Stimulated activated CD8-positive, alpha-beta memory T cell treated with anti-CD3 and anti-CD28 coated beads, Interleukin-15, amount 100 ng/mL, for 1 hour (primary cell): ENCODE measurements around the gene NFYC.

Experiments used
- DNase-seq: peaks from one replicate; pipeline ENCODE4 v3.0.0-alpha.2; 2020; ENCODE audit warnings: low read depth

Gene NFYC

DNA sequence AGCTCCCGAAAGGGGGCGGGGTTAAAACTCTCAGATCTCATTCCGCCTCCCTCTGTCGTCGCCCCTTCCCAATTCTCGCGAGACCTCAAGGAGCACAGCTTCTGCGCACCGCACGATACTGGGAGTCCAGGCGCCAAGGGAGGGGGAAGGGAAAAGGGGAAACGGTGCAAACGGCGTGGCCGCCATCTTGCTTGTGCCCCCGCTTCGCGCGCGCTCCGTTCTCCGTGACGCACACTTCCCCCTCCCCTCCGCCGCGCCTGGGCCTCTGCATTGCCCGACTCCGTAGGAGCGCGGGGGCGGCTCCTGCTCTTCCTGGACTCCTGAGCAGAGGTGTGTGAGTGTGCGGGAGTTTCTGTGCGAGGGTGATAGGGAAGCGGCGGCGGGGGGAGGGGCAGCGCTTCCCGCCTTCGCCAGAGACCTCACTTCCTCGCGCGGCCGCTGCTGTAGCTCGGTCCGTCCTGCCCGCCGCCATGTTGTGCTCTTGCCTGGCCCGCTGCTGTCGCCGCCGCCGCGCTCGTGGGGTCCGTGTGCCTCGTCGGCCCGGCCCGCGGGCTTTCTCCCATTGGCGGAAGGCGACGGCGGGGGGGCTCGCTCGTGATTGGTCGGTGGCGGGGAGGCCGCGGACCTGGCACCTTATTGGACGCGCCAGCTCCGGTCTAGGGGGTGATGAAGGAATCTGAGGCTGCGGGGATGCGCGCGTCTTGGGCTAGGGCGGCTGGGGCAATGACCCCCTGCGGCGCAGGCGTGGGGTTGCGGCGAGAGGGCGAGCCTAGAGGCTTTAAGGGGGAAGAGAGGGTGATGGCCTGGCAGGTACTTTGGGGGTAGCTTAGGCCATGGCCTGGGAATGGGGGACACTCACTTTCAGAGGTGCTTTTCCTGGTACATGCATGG is at the start of gene NFYC:
Gene NFYC (plus strand): TSS at position 167 of the 891 bp plus-strand sequence. CDS start 47,140 bp downstream, outside the sequence.
- DNase-seq: peak; percentile 89

GRCh38 chr1:40645118-40645680 is 46.3 kb upstream of the NFYC start:
- no peak for DNase-seq

GRCh38 chr1:40646315-40646714 is 45.2 kb upstream of the NFYC start:
- DNase-seq: no peak

DNA sequence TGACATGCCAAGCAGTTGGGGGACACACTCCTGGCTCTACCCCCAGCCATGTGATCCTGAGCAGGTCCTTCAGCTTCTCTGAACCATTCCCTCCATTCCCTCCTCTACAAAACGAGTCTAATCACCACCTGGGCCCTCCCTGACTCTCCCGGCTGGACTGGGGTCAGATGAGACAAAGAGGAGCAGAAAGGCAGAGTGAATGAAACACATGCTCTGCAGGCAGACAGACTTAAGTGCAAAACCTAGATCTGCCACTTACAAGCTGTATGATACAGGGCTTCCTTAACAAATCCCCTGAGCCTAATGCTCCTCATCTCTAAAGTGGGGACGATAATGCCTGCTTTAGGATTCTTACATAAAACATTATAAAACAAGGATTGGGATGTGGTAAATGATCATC is 43.3 kb upstream of the NFYC start:
- DNase-seq: no peak

GRCh38 chr1:40648928-40649591 is 42.4 kb upstream of the NFYC start:
- no peak for DNase-seq

DNA sequence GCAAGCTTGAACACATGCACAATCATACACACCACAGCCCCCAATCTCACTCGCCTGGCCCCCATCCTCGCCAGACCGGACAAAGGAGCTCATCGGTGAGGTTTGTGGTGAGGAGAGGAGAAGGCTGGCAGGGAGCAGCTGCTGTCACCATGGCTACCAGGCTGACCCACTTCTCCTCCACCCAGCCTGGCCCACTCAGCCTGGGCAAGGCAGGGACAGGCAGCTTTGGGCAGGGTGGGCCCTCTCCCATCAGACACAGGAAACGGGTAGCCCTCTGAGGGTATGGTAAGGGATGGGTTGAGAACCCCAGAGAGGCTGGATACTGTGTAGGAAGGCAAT is 41.9 kb upstream of the NFYC start:
- no peak for DNase-seq

DNA sequence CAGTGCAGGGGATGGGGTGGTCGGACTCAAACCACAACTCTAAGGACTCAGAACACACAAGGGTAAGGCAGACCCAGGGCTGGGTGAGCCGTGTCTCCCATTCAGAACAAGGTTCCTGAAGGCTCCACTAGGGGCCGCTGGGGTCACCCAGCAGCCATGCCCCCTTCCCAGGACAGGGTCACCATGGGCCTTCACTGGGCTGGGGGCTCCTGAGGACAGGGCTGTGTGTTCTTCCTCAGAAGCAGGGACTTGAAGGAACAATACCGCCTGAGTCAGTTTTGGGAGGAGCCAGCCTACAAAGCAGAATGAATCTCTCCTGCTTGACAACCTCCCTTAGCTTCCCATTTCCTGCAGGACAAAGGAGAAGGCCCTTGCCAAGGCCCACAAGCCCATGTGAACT is 41.4 kb upstream of the NFYC start:
- no peak for DNase-seq

GRCh38 chr1:40651138-40651857 is 40.2 kb upstream of the NFYC start:
- no peak for DNase-seq

GRCh38 chr1:40652468-40652867 is 39.0 kb upstream of the NFYC start:
- no peak for DNase-seq

DNA sequence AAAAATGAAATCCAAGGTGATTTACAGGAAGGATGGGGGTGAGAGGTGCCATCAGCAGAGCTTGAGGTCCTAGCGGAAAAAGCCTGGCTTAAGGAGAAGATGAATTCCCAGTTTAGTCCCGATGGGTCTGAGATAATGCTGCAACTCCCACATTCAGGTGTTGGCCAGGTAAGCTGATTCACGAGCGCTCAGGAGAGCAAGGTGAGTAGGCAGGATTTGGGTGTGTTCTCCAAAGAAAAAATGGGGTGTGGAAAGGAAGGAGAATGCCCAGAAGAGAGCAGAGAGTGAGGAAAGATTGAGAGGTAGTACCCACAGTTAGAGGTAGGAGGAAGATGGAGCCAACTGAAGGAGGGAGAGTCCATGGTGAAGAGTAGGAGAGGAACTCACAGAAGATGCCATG is 38.5 kb upstream of the NFYC start:
- DNase-seq: no peak

DNA sequence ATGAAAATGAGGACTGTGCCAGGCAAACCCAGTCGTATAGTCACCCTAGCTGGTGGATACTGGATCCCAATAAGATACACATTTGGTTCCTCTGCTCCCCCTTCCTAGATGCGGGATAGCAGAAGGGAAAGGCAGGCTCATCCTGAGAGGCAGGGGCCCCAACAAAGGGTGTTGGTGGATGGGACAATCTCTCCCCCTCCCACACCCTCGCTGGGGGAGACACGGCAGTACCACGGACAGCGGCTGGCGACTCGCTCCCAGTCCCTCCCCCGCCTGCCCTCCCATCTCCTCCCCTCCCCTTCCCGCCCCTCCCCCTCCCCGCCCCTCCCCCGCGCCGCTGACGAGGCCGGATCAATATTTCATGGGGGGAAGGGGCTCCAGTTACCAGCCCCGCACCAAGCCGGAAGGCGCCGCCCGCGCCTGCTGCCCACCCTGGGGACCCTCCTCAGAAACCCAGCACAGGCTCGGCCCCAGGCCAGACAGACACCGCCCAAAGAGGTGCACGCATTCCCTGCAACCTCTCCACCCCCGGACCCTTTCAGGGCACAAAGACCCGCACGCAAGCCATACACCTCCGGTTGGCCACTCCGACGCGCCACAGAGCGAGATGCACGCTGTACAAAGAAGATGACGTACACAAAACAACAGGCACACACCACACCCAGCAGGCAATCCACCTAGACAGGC is 37.5 kb upstream of the NFYC start:
- DNase-seq: no peak

GRCh38 chr1:40657046-40657445 is 34.5 kb upstream of the NFYC start:
- DNase-seq: no peak

DNA sequence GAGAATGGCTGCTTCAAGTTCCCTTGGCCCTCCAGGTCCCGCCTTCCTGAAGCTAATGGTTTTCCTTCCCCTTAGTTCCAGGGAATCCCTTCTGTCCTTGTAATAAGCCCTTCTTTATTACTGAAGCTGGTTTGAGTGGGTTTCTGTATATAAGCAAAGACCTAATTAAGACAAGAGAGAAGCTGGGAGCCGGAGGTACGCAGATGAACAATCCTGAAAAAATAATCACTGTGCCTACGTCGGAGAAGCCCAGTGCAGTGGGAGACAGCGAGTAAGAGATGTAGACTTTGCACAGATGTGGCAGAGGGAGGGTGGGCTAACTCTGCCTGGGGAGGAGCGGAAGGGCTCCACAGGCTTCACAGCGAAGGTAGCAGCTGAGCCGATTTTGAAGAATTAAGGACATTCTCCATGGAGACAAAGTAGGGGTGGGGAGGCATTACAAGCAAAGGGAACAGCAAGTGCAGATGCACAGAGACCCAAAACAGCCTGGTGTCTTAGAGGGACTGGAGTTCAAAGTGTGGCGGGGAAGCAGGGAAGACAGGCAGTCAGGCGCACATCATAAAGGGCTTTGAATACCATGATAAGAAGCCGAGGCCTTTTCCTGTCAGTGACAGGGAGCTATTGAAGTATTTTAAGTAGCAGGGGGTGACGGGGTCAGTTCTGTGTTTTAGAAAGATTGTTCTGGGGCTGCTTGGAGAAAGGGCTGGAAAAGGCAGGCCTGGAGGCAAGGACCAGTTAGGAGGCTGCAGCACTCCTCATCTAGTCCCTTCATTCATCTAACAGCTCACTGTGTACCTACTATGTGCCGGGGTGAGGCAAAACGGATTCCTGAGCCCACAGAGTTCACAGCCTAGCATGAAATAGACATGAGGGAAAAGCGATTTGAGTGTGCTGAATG is 32.5 kb upstream of the NFYC start:
- no peak for DNase-seq

- DNase-seq: no peak
These were observed 31.9 kb upstream of the NFYC start for GRCh38 chr1:40659649-40659947.

DNA sequence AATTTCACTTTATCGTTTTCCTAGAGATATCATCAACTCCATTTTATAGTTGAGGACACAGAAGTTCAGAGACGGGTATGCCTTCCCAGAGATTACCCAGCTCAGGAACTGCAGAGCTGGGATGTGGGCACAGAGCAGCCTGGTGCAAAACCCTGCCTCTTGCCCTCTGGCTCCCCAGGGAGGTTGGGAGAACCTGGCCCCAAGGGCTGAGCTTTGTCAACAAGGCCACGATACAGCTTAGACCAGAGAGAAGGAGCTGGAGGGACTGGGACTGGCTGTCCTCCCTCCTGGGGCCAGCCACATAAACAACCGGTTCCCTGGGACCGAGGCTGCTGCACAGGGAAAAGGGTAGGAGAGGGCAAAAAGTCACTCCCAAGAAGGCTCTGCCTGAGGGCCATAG is 29.8 kb upstream of the NFYC start:
- DNase-seq: no peak

GRCh38 chr1:40662151-40662550 is 29.4 kb upstream of the NFYC start:
- DNase-seq: no peak

DNA sequence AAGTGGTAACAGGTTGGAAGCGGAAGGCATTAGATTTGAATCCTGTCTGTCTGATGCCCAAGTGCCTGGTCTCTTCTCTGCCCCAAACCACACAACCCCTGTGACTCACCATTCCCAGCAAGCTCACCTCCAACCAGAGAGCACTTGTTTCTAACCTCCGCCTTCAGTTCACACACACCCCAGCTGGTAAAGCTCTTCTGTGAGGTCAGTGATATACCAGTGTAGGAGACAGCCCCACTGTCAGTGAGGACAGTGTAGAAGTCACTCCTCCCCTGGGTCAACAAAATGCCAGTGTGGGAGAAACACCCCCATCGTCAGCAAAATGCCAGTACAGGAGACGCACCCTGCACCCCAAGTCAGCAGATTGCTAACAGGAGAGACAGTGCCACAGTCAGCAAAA is 28.6 kb upstream of the NFYC start:
- no peak for DNase-seq

GRCh38 chr1:40663324-40664166 is 28.0 kb upstream of the NFYC start:
- no peak for DNase-seq

GRCh38 chr1:40664167-40664537 is 27.4 kb upstream of the NFYC start:
- DNase-seq: no peak

- DNase-seq: no peak
These were observed 26.7 kb upstream of the NFYC start for GRCh38 chr1:40664791-40665190.
